HepG2 (cell line): Measurements from ENCODE around the gene NAP1L1. TPM values are rescaled to one million over a fixed set of nuclear protein-coding genes. Genes with fewer than 3 reads are reported as not detected.

ENCODE experiments used
- CBFB ChIP-seq: sonication (generic); formaldehyde crosslinking; IDR thresholded peaks from 2 replicates; pipeline ENCODE4 v1.4.0; 2020; ENCODE audit warnings: missing genetic modification reagents
- CREB1 ChIP-seq, 2 experiments: fragments of 450-650 bp in 1 of 2; IDR thresholded peaks; 2 replicates each; pipeline ENCODE4 v1.6.1; 2016 to 2017; ENCODE audit warnings: control low read depth in 1 of 2, mild to moderate bottlenecking in 1 of 2, missing compliant biosample characterization in 1 of 2, missing genetic modification characterization in 1 of 2
- DNMT1 ChIP-seq: sonication (generic); formaldehyde crosslinking; IDR thresholded peaks from 2 replicates; pipeline ENCODE4 v1.5.1; 2020; ENCODE audit warnings: mild to moderate bottlenecking, missing genetic modification reagents
- EP300 ChIP-seq, 3 experiments: sonication (generic) in 1 of 3; formaldehyde crosslinking in 1 of 3; IDR thresholded peaks; 2 replicates each; pipeline versions ENCODE4 v1.5.1 to v1.6.1; 2011 to 2020; ENCODE audit warnings: low read depth in 2 of 3, low read length in 2 of 3, borderline replicate concordance in 1 of 3, improper control_type of control experiment in 1 of 3, mild to moderate bottlenecking in 1 of 3, missing genetic modification reagents in 1 of 3, moderate library complexity in 1 of 3
- KDM6A ChIP-seq: IDR thresholded peaks from 2 replicates; pipeline ENCODE4 v1.6.1; 2016; ENCODE audit warnings: low read depth
- MAFF ChIP-seq: IDR thresholded peaks from 2 replicates; pipeline ENCODE4 v1.6.1; 2011; ENCODE audit warnings: low read depth, low read length, improper control_type of control experiment
- MIER2 ChIP-seq: IDR thresholded peaks from 2 replicates; pipeline ENCODE4 v1.6.1; 2016; ENCODE audit warnings: missing biosample characterization, missing genetic modification reagents
- MYPOP ChIP-seq: sonication (generic); formaldehyde crosslinking; IDR thresholded peaks from 2 replicates; pipeline ENCODE4 v1.8.1; 2023; ENCODE audit warnings: mild to moderate bottlenecking, moderate library complexity, missing genetic modification reagents
- NCOR1 ChIP-seq: fragments of 200-600 bp; sonication (generic); IDR thresholded peaks from 2 replicates; pipeline ENCODE4 v1.7.0; 2017; ENCODE audit warnings: antibody characterized with exemption, low read length, borderline replicate concordance
- SNRNP70 ChIP-seq: fragments of 200-400 bp; formaldehyde crosslinking; IDR thresholded peaks from 2 replicates; pipeline ENCODE4 v1.6.1; 2017; ENCODE audit warnings: mild to moderate bottlenecking, low read depth, low read length, moderate library complexity
- STAT5B ChIP-seq: sonication (generic); formaldehyde crosslinking; IDR thresholded peaks from 2 replicates; pipeline ENCODE4 v1.4.0; 2020; ENCODE audit warnings: missing genetic modification reagents
- TBL1XR1 ChIP-seq: fragments of 150-350 bp; IDR thresholded peaks from 2 replicates; pipeline ENCODE4 v1.6.1; 2014; ENCODE audit warnings: borderline replicate concordance, low read length; ENCODE audit not compliant: partially characterized antibody
- TOE1 ChIP-seq: sonication (generic); formaldehyde crosslinking; IDR thresholded peaks from 2 replicates; pipeline ENCODE4 v1.4.0; 2020; ENCODE audit warnings: mild to moderate bottlenecking, missing genetic modification reagents
- ZBTB3 ChIP-seq: sonication (generic); formaldehyde crosslinking; IDR thresholded peaks from 2 replicates; pipeline ENCODE4 v1.4.0; 2020; ENCODE audit warnings: low read depth, mild to moderate bottlenecking, moderate library complexity, missing genetic modification reagents, borderline replicate concordance
- ZBTB7A ChIP-seq: sonication (generic); formaldehyde crosslinking; IDR thresholded peaks from 2 replicates; pipeline ENCODE4 v1.8.0; 2022; ENCODE audit warnings: mild to moderate bottlenecking, missing genetic modification reagents
- ZFP90 ChIP-seq: sonication (generic); formaldehyde crosslinking; IDR thresholded peaks from 2 replicates; pipeline ENCODE4 v1.8.0; 2022; ENCODE audit warnings: missing genetic modification reagents, mild to moderate bottlenecking, inconsistent platforms, borderline replicate concordance
- ZNF253 ChIP-seq: sonication (generic); formaldehyde crosslinking; IDR thresholded peaks from 2 replicates; pipeline ENCODE4 v1.8.0; 2022; ENCODE audit warnings: mild to moderate bottlenecking, missing genetic modification reagents, borderline replicate concordance
- ZNF749 ChIP-seq: sonication (generic); formaldehyde crosslinking; IDR thresholded peaks from 2 replicates; pipeline ENCODE4 v1.8.0; 2022; ENCODE audit warnings: mild to moderate bottlenecking, missing genetic modification reagents, moderate library complexity, borderline replicate concordance
- ZNF841 ChIP-seq: sonication (generic); formaldehyde crosslinking; IDR thresholded peaks from 2 replicates; pipeline ENCODE4 v1.8.1; 2023; ENCODE audit warnings: missing genetic modification reagents, borderline replicate concordance
- ZNF878 ChIP-seq: sonication (generic); formaldehyde crosslinking; IDR thresholded peaks from 2 replicates; pipeline ENCODE4 v1.8.1; 2023; ENCODE audit warnings: mild to moderate bottlenecking, missing genetic modification reagents, moderate library complexity
- polyA plus RNA-seq, 8 experiments: library from polyadenylated mRNA; depleted of rRNA in 3 of 8; stranded (reverse) in 7 of 8; unstranded in 1 of 8; fragments of >200 nt; fragmentation: Illumina TruSeq in 4 of 8; extraction: Trizol in 4 of 8; gene quantifications; 2 replicates each; pipeline versions ENCODE4 v1.2.1 to v1.2.3, GENCODE V29; 2011 to 2016; ENCODE audit warnings: low read depth in 4 of 8, missing spikeins in 1 of 8, mixed read lengths in 1 of 8; ENCODE audit not compliant: insufficient read depth in 1 of 8
- total RNA-seq, 5 experiments: library from RNA; depleted of rRNA; stranded (reverse); fragments of >200 nt; fragmentation: Illumina TruSeq; extraction: Trizol; gene quantifications; 2 replicates each; pipeline ENCODE4 v1.2.3, GENCODE V29; 2016; ENCODE audit warnings: low read depth in 1 of 5
- TF ChIP-seq, protein P1 (sequence below): sonication (generic); formaldehyde crosslinking; IDR thresholded peaks from 2 replicates; pipeline ENCODE4 v1.4.0; 2020; ENCODE audit warnings: missing genetic modification reagents, borderline replicate concordance
- TF ChIP-seq, protein P2 (sequence below): sonication (generic); formaldehyde crosslinking; IDR thresholded peaks from 2 replicates; pipeline ENCODE4 v1.4.0; 2020; ENCODE audit warnings: missing genetic modification reagents
- TF ChIP-seq, protein P3 (sequence below): sonication (generic); formaldehyde crosslinking; conservative IDR thresholded peaks from 2 replicates; pipeline ENCODE4 v1.8.0; 2022; ENCODE audit warnings: missing genetic modification reagents

The NAP1L1 gene
- total and polyA plus RNA-seq, 2 of the 13 experiments (the other 11 are each of a cell fraction or from before 2014, with no cell fraction given): 207 to 309 TPM

DNA sequence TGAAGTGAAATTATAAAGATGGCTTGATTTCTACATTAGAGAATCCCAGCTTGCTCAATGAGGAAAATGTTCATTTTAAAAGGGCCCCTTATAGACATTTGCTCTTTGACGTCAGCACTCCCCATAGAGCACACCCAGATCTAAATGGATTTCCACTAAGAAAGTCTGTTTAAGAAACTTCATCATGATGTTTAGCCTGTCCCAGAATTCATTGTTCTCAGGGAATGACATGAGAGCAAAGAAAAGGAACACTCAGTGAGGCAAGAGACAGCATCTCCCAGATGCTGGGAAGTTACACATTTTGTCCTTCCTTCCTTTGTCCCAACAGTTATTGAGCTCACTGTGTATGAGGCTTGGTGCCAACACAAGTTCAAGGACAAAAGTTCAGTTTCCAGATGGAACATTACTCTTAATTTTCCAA lies 57.8 kb downstream of the NAP1L1 start (continued):
- TF ChIP-seq, protein P1, sequence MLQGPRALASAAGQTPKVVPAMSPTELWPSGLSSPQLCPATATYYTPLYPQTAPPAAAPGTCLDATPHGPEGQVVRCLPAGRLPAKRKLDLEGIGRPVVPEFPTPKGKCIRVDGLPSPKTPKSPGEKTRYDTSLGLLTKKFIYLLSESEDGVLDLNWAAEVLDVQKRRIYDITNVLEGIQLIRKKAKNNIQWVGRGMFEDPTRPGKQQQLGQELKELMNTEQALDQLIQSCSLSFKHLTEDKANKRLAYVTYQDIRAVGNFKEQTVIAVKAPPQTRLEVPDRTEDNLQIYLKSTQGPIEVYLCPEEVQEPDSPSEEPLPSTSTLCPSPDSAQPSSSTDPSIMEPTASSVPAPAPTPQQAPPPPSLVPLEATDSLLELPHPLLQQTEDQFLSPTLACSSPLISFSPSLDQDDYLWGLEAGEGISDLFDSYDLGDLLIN (CRISPR knock-in tag): no peak
- TF ChIP-seq TOE1 (CRISPR knock-in tag) (no peak), TBL1XR1 (no peak), ZNF878 (CRISPR knock-in tag) (no peak), STAT5B (CRISPR knock-in tag) (no peak), CBFB (CRISPR knock-in tag) (0 out of 2 replicates have a peak, but pooled peaks have one; percentile 20), MAFF (no peak), ZNF749 (no peak), MIER2 (peak; percentile 64; the same call in 1 of the 2 replicates), KDM6A (no peak), MYPOP (CRISPR knock-in tag) (no peak), ZBTB7A (CRISPR knock-in tag) (no peak), ZNF253 (no peak), ZFP90 (CRISPR knock-in tag) (no peak), CREB1 (IDR thresholded peaks at IDR 0.05) (no peak), CREB1 (CRISPR knock-in tag; IDR thresholded peaks at IDR 0.05) (0 out of 2 replicates have a peak, but pooled peaks have one; percentile 51), EP300 (IDR thresholded peaks at IDR 0.05; ENCODE audit: low read depth in 2 of 2, low read length in 2 of 2) (no peak), EP300 (CRISPR knock-in tag; IDR thresholded peaks at IDR 0.05; ENCODE audit: borderline replicate concordance) (no peak), DNMT1 (CRISPR knock-in tag) (no peak), ZNF841 (CRISPR knock-in tag) (no peak), NCOR1 (no peak), SNRNP70 (no peak), ZBTB3 (no peak)
- TF ChIP-seq, protein P2, sequence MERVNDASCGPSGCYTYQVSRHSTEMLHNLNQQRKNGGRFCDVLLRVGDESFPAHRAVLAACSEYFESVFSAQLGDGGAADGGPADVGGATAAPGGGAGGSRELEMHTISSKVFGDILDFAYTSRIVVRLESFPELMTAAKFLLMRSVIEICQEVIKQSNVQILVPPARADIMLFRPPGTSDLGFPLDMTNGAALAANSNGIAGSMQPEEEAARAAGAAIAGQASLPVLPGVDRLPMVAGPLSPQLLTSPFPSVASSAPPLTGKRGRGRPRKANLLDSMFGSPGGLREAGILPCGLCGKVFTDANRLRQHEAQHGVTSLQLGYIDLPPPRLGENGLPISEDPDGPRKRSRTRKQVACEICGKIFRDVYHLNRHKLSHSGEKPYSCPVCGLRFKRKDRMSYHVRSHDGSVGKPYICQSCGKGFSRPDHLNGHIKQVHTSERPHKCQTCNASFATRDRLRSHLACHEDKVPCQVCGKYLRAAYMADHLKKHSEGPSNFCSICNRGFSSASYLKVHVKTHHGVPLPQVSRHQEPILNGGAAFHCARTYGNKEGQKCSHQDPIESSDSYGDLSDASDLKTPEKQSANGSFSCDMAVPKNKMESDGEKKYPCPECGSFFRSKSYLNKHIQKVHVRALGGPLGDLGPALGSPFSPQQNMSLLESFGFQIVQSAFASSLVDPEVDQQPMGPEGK (CRISPR knock-in tag): no peak
- TF ChIP-seq, protein P3, sequence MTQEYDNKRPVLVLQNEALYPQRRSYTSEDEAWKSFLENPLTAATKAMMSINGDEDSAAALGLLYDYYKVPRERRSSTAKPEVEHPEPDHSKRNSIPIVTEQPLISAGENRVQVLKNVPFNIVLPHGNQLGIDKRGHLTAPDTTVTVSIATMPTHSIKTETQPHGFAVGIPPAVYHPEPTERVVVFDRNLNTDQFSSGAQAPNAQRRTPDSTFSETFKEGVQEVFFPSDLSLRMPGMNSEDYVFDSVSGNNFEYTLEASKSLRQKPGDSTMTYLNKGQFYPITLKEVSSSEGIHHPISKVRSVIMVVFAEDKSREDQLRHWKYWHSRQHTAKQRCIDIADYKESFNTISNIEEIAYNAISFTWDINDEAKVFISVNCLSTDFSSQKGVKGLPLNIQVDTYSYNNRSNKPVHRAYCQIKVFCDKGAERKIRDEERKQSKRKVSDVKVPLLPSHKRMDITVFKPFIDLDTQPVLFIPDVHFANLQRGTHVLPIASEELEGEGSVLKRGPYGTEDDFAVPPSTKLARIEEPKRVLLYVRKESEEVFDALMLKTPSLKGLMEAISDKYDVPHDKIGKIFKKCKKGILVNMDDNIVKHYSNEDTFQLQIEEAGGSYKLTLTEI (CRISPR knock-in tag): no peak
